SK-N-MC (cell line): ENCODE measurements around the gene ABCG1.

Experiments used
- EZH2 ChIP-seq: fragments of 200-600 bp; sonication (generic); IDR thresholded peaks from one replicate; pipeline ENCODE4 v1.6.1; 2017; ENCODE audit warnings: antibody characterized with exemption
- FOXP2 ChIP-seq: optimal IDR thresholded peaks from 2 replicates; pipeline ENCODE3; 2011; ENCODE audit warnings: mild to moderate bottlenecking, moderate library complexity; ENCODE audit not compliant: insufficient read depth; ENCODE audit errors: extremely low read length, control extremely low read depth
- POLR2AphosphoS5 ChIP-seq: IDR thresholded peaks from 2 replicates; pipeline ENCODE4 v1.6.1; 2012; ENCODE audit warnings: mild to moderate bottlenecking, low read depth, low read length, borderline replicate concordance

GRCh38 chr21:42314616-42315295 is 95.8 kb downstream of the ABCG1 start:
- TF ChIP-seq EZH2: no peak
- TF ChIP-seq POLR2AphosphoS5: no peak
- TF ChIP-seq FOXP2: no peak
